Lower leg skin (tissue), 3 donors: Measurements from ENCODE around the gene AP5B1.

Source experiments
- POLR2A ChIP-seq, 2 donors: fragments of 450-650 bp; IDR thresholded peaks; one replicate each; pipeline ENCODE4 v1.6.1; 2016 to 2017; ENCODE audit warnings: antibody characterized with exemption in 2 of 2, mild to moderate bottlenecking in 1 of 2, moderate library complexity in 1 of 2
- TF ChIP-seq, protein P1 (sequence below), 3 donors: fragments of 450-650 bp; IDR thresholded peaks; one replicate each; pipeline ENCODE4 v1.5.1; 2016; ENCODE audit warnings: antibody characterized with exemption in 3 of 3, mild to moderate bottlenecking in 3 of 3, moderate library complexity in 2 of 3

DNA sequence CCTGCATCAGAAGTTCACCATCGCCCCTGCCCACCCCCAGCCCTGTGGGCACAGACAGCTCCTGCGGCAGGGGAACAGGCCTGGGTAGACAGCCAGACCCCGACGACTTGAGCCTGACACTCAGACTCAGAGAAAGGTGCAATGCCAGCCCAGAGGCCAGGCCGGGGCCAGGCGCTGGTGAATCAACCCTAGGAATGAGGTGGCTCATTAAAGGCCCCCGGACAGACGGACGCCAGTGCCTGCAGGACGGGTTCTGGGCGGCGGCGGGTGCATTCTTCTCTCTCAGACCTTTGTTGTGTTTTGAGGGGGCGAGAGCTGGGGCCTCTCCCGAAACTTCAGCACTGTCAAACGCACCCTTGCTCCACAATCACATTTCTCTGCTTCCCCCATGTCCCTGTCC, 11.7 kb upstream of the AP5B1 start:
- no peak for TF ChIP-seq POLR2A (IDR thresholded peaks at IDR 0.05)
- TF ChIP-seq, protein P1, sequence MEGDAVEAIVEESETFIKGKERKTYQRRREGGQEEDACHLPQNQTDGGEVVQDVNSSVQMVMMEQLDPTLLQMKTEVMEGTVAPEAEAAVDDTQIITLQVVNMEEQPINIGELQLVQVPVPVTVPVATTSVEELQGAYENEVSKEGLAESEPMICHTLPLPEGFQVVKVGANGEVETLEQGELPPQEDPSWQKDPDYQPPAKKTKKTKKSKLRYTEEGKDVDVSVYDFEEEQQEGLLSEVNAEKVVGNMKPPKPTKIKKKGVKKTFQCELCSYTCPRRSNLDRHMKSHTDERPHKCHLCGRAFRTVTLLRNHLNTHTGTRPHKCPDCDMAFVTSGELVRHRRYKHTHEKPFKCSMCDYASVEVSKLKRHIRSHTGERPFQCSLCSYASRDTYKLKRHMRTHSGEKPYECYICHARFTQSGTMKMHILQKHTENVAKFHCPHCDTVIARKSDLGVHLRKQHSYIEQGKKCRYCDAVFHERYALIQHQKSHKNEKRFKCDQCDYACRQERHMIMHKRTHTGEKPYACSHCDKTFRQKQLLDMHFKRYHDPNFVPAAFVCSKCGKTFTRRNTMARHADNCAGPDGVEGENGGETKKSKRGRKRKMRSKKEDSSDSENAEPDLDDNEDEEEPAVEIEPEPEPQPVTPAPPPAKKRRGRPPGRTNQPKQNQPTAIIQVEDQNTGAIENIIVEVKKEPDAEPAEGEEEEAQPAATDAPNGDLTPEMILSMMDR (IDR thresholded peaks at IDR 0.05), result no peak
